GM21367 (cell line): Measurements from ENCODE around the gene CYP2A13.
"Not testable (repeated sequence)": the region's sequence is repeated elsewhere in the genome, so short reads cannot be mapped to it uniquely, and the experiment has no call there.

ENCODE experiments used
- ATAC-seq: cut with Tn5 transposase; IDR thresholded peaks from one replicate; pipeline ENCODE4 v1.9.1; 2021; ENCODE audit not compliant: unreplicated experiment

CYP2A13 gene, protein sequence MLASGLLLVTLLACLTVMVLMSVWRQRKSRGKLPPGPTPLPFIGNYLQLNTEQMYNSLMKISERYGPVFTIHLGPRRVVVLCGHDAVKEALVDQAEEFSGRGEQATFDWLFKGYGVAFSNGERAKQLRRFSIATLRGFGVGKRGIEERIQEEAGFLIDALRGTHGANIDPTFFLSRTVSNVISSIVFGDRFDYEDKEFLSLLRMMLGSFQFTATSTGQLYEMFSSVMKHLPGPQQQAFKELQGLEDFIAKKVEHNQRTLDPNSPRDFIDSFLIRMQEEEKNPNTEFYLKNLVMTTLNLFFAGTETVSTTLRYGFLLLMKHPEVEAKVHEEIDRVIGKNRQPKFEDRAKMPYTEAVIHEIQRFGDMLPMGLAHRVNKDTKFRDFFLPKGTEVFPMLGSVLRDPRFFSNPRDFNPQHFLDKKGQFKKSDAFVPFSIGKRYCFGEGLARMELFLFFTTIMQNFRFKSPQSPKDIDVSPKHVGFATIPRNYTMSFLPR

DNA sequence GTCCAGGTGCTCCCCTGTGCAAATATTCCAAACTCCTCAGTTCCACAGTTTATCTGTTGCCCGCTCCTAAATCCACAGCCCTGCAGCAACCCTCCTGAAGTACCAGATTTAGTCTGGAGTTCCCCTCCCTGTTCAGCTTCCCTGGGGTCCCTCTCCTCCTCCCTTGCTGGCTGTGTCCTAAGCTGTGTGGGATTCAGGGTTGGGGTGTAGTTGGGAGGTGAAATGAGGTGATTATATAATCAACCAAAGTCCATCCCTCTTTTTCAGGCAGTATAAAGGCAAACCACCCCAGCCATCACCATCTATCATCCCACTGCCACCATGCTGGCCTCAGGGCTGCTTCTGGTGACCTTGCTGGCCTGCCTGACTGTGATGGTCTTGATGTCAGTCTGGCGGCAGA, at the start of gene CYP2A13:
CYP2A13 (plus strand) TSS at position 301 of the 400 bp plus-strand sequence; CDS start at position 322, 21 bp downstream.
- no peak for ATAC-seq

DNA sequence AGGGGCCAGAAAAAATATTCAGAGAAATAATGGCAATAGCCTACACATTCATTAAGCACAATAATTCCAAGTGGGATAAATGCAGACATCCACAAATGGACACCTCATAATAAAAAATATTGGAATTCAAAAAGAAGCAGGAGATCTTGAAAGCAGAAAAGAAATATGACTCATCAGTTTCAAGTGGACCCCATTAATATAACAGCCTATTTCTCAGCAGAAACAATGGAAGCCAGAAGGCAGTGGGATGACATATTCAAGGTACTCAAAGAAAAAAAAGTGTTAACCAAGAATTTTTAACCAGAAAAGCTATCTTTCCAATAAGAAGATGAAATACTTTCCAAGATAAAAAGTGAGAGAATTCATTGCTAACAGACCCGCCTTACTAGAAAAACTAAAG, 48.4 kb upstream of the CYP2A13 start:
- no peak for ATAC-seq

DNA sequence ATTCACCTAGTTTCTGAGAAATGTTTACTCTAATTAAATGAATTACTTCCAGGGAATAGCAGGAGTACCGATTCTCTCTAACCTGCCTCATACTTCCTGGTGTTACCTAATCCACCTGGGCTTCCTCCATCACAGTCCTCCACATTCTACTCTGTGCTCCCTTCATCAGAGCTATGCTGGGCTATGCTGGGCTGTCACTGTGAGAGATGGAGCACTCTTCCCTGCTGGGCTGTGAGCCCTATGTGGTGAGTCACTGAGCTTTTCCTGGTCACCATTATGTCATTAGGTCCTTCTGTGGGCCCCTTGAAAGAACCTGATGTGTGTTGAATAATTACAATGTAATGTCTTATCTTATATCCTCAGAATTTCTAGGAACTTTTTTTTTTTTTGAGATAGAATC, 43.2 kb upstream of the CYP2A13 start:
- ATAC-seq = not testable (repeated sequence)

DNA sequence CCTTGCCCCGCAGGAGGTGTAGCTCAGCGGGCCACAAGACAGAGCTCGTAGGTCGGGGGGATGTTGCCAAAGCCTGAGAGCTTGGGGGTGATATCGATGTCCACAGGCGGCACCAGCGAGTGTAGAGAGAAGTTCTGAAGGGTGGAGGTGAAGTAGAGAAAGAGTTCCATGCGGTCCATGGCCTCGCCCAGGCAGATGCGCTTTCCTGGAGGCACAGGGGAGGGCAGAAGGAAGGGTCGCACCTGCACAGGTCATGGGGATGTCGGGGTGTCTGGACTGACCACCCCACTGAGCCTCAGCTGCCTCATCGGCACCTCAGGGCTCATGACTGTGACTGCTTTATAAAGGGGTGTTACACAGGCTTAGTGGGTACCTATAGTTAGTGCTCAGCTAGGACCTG, 37.8 kb upstream of the CYP2A13 start:
- ATAC-seq = no peak

DNA sequence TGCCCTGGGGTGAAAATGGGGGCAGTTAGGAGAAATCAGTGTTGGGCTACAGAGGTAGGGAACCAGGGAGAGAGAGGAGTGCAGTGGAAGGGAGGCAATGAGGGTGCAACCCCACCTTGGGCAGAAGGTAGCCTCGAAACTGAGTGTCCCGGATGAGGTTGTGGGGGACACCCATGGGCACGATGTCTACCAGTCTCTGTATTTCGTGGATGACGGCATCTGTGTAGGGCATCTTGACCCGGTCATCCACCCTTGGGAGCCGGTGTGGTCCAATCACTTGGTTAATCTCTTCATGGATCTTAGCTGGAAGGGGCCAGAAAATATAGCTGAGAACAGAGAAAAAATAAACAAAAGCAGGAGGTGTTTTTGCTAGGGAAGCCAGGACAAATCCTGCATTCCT, 36.1 kb upstream of the CYP2A13 start:
- ATAC-seq = not testable (repeated sequence)

DNA sequence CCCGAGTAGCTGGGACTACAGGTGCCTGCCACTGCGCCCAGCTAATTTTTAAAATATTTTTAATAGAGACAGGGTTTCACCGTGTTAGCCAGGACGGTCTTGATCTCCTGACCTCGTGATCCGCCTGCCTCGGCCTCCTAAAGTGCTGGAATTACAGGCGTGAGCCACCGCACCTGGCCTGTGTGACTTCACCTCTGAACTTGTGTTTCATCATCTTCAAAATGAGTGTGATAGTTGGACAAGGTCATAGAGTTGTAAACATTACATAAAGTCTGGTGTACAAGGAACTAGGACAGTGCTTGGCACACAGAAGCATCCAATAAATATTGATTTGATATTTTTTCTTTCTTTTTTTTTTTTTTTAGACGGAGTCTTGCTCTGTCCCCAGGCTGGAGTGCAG, 34.9 kb upstream of the CYP2A13 start:
- not testable (repeated sequence) for ATAC-seq

DNA sequence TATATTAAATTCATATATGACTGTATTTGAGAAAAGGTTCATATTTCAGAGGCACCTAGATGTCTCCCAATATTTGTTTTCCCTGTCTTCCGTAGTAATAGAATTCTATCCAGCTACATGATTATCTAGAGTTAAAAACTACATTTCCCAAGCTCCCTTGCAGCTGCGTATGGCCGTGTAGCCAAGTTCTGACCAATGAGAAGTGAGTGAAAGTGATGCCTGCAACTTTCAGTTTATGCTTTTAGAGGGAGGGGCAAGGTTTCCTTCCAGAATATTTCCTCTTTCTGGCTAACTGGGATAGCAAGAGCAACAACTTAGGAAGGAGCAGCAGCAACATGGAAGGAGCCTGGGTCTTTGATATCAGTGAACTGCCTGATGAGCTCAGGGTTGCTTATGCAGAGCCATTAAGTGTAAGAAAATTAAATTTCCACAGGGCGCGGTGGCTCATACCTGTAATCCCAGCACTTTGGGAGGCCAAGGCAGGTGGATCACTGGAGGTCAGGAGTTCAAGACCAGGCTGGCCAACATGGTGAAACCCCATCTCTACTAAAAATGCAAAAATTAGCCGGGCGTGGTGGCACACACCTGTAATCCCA, 23.2 kb upstream of the CYP2A13 start:
- no peak for ATAC-seq

DNA sequence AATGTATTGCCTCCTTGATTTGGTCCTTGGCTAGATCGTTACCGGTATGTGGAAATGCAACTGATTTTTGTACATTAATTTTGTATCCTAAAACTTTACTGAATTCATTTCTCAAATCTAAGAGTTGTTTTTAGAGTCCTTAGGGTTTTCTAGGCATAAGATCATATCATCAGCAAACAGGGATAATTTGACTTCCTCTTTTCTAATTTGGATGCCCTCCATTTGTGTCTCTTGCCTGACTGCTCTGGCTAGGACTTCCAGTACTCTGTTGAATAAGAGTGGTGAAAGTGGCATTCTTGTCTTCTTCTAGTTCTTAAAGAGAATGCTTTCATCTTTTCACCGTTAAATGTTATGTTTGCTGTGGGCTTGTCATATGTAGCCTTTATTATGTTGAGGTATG, 12.0 kb upstream of the CYP2A13 start:
- ATAC-seq = no peak

DNA sequence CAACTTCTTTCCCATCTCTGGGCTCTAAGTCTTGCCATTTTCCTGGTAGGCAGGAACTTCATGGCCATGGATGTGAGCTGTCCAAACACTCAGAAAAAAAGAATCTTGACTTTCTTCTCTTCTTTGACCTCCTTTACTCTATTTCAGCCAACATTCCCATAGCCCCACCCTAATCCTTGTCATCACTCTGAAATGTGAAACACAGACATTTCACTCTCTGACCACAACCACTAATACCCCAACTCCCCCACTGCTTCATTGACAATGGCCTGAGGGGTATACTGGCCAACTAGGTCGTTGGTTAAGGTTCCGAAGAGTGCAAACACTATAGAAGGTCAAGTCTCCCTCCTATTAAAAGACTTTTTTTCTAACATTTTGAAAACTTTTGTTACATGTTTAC, 4.7 kb upstream of the CYP2A13 start:
- no peak for ATAC-seq

DNA sequence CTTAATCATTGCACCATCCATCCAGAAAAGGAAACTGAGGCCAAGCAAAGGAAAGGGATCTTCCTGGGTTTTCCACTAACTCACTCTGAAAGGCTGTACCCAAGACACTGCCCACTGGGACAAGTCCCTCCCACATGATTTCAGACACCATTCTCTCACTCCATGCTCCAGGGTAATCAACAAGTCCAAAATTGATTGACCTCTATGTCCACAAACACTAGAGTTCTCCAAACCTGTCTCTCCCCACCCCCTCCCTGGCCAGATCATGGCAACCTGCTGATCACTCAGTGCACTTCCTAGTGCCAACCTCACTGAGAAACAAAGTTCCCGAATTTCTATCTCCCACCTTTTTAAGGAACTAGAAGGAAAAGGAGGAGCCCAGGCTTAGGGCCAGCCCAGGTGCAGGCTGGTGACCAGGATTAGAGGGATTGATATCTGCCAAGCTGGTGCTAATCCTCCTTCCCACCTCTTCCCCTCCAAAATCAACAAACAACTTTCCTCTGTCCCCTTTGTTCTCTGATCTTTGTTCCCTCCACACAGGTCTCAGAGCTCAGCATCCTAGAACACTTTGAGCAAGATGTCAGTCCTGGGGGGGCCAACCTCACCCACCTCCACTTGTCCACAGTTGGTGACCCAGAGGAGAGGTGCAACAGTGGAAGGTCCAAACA, 2.4 kb upstream of the CYP2A13 start:
- ATAC-seq = no peak

DNA sequence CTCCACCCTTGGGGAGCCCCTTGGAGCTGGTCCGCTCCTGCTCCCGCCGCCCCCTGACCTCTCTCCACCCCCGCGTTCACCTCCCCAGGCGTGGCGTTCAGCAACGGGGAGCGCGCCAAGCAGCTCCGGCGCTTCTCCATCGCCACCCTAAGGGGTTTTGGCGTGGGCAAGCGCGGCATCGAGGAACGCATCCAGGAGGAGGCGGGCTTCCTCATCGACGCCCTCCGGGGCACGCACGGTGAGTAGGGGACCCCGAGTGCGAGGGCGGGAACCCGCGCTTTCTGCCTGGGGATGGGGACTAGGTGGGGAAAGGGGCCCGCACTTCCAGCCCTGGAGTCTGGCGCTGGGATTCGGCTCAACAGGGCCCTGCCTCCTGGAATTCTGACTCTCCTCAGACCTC, 1.7 kb downstream of the CYP2A13 start:
- no peak for ATAC-seq

DNA sequence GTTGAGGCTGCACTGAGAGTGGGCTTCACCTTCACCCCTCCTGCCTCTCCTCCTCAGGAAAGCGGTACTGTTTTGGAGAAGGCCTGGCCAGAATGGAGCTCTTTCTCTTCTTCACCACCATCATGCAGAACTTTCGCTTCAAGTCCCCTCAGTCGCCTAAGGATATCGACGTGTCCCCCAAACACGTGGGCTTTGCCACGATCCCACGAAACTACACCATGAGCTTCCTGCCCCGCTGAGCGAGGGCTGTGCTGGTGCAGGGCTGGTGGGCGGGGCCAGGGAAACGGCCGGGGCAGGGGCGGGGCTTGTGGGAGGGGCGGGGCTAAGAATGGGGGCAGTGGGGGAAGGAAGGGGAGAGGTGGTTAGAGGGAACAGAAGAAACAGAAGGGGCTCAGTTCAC, 7.5 kb downstream of the CYP2A13 start:
- ATAC-seq = no peak

DNA sequence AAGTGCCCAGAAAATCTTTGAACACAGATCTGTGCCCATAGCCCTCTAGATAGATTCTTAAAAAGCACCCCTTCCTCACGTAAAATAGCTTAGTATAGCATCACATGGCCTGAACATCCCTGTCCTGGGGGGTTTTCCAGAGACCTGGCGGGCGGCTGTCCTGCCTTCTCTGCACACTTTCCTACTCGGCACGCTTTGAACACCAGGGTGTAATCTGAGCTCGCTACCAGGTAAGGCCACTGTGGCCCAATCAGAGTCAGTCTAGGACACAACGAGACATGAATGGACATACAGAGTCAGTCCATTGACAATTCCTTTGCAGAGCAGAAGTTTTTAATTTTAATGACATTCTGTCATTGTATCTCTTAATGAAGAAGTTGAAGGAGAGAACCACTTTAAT, 8.1 kb downstream of the CYP2A13 start:
- ATAC-seq = no peak

DNA sequence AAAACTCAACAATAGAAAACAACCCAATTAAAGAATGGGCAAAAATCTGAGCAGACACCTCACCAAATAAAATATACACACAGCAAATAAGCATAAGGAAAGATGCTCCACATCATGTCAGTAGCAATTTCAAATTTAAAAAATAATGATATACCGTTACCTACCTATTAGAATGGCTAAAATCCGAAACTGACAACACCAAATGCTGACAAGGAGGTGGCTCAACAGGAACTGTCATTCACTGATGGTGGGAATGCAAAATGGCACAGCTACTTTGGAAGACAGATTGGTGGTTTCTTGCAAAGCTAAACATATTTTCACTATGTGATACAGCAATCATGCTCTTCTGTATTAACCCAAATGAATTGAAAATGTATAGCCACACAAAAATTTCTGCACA, 9.1 kb downstream of the CYP2A13 start:
- no peak for ATAC-seq

DNA sequence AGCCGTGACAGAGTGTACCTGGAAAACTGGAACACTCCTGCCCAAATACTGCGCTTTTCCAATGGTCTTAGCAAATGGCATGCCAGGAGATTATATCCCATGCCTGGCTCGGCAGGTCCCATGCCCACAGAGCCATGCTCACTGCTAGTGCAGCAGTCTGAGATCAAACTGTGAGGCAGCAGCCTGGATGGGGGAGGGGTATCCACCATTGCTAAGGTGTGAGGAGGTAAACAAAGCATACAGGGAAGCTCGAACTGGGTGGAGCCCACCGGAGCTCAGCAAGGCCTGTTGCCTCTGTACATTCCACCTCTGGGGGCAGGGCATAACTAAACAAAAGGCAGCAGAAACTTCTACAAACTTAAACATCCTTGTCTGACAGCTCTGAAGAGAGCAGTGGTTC, 10.5 kb downstream of the CYP2A13 start:
- no peak for ATAC-seq

DNA sequence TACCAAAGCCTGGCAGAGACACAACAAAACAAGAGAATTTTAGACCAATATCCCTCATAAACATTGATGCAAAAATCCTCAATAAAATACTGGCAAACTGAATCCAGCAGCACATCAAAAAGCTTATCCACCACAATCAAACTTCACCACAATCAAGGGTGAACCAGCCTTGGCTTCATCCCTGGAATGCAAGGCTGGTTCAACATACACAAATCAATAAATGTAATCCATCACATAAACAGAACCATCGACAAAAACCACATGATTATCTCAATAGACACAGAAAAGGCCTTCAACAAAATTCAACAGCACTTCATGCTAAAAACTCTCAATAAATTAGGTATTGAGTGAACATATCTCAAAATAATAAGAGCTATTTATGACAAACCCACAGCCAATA, 14.0 kb downstream of the CYP2A13 start:
- not testable (repeated sequence) for ATAC-seq

DNA sequence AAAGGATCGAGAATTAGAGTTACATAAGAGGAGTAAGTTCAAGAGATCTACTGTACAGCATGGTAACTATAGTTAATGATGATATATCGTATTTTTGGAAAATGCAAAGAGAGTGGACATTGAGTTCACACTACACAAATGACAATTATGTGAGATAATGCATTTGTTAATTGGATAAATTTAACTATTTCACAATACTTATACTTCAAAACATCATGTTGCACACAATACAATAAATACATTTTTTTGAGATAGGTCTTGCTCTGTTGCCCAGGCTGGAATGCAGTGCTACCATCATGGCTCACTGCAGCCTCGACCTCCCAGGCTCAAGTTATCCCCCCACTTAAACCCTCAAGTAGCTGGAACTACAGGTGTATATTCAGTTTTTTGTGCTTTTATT, 17.9 kb downstream of the CYP2A13 start:
- no peak for ATAC-seq

DNA sequence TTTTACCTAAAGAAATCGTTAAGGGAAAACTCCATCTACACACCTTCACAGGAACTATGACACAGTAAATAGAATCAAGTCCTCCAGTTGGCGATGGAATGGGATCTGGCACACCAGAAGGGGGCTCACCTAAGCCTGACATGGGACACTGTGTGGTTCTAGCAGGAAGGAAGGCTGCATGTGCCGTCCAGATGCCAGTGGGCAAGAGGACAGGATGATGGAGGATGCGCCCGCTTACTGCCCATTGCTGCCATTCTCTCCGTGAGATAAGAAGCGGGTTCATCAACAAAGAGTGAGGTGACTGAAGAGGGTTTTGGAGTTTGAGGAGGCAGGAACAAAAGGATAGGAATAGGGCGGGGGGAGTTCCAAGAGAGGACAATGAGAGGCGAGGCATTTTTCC, 23.0 kb downstream of the CYP2A13 start:
- no peak for ATAC-seq

DNA sequence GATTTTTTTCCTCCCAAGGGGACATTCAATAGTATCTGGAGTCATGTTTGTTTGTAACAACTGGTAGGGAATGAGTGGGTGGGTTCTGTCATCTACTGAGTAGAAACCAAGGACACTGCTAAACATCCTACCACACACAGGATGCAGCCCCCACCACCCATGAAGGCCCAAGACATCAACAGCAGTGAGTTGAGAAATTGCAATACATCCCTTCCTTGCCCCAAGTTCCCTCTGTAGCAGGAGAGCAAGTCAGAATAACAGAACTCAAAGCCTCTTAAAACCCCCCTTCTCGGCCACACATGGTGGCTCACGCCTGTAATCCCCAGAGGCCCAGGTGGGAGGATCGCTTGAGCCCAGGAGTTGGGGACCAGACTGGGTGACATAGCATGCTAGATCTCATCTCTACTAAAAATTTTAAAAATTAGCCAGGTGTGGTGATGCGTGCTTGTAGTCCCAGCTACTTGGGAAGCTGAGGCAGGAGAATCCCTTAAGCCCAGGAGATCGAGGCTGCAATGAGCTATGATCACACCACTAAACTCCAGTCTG, 23.6 kb downstream of the CYP2A13 start:
- no peak for ATAC-seq

DNA sequence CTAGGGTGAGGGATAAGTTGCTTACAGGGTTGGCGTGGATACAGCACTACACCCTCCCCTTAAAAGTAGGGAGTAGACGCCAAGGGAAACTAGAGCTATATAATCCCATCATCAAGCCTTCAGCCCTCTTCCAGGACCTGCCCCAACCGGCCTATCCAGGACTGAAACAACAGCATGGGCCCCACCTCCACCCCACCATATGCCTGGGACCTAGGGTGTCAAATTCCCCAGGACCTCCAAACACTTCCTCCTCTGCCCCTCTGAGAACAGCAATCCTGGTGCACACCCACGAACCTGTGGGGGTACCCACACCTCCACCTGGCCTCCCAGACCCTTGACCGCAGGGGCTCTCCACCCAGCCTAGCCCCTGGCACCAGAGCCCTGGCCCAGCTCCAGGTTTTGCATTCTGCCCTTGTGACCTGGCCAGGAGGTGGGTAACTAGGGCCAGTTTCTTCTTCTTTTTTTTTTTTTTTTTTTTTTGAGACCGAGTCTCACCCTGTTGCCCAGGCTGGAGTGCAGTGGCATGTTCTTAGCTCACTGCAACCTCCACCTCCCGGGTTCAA, 24.6 kb downstream of the CYP2A13 start:
- ATAC-seq = no peak

DNA sequence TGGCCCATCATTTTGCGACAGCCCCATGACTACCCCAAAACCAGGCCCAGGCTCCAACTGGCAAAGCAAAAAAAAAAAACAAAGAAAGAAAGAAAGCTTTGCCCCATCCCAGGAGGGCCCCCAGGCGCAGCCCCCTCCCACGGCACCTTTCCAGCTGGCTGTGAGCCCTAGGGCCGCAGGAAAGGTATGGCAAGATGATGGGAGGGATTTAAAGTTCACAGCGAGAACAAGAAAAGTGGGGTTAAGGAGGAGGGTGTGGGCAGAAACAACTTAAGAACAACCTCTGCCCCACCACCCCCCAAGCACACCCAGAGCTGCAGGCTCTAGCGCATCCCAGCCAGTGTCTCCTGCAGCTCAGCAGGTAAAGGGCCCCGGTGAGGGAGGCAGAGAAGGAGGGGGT, 25.9 kb downstream of the CYP2A13 start, which contains the start of gene CYP2F1:
CYP2F1 (plus strand) TSS at position 301 of the 400 bp plus-strand sequence. CDS start 1,757 bp downstream, outside the sequence.
- no peak for ATAC-seq
